ENCODE results near the gene FSD2. TPM values are rescaled to one million over a fixed set of nuclear protein-coding genes. Genes with fewer than 3 reads are reported as not detected.
"Not testable (repeated sequence)": the region's sequence is repeated elsewhere in the genome, so short reads cannot be mapped to it uniquely, and the experiment has no call there.

Gene FSD2
- total and polyA plus RNA-seq, 5 donors = 39.1 to 117 (median 105) TPM

DNA sequence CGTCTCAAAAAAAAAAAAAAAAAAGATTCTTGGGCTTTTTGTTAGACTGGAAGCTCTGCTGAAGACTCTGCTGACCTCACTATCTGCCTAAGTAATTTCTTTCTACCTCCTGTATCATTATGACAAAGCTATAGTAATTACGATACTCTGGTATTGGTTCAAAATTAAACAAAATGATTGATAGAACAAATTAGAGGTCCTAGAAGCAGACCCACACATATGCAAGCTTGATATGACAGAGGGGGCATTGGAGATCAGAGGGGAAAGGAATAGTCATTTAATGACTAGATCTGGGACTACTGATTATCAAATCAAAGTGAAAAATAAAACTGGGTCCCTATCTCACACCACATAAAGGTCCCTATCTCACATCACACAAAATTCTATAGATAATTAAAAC is 74.3 kb downstream of the FSD2 start:
- no peak overlapping the region for H3K27ac ChIP-seq (ENCODE audit: low read length)
- DNase-seq (no peak), ATAC-seq (no peak)
- no peaks in the 10 kb centered on the region for H3K4me1 ChIP-seq (ENCODE audit: control insufficient read depth, insufficient read depth, low read length)
- H3K4me3 ChIP-seq (ENCODE audit: low read length) = no peak overlapping the region
- intact Hi-C loops (cut with DNase I) = no loop called here
- 94% methylated on average over 2 of the region's 2 CpGs for WGBS
- no peaks in the 10 kb centered on the region for H3K27me3 ChIP-seq (ENCODE audit: control insufficient read depth, insufficient read depth)
- no peaks in the 10 kb centered on the region for H3K9me3 ChIP-seq (ENCODE audit: control insufficient read depth, low read length)

DNA sequence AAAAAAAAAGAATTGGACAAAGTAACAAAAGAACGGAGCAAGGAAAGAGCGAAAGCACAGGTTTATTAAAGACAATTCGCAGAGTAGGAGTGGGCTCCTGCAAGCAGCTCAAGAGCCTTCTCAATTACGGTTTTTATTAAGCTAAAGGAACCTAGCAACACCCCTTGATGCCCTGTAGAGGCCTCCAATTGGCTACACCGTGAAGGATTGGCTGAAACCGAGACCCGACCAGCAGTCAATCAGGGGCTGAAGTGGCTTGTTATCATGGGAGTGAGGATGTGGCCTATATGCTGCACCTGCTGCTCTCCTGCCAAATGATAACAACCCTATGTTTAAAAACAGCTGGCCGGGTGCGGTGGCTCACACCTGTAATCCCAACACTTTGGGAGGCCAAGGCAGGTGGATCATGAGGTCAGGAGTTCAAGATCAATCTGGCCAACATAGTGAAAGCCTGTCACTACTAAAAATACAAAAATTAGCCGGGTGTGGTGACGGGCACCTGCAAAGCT is 75.8 kb downstream of the FSD2 start:
- Histone ChIP-seq H3K27ac (ENCODE audit: low read length) (no peak overlapping the region), H3K9me3 (ENCODE audit: control insufficient read depth, low read length) (no peaks in the 10 kb centered on the region), H3K4me1 (ENCODE audit: control insufficient read depth, insufficient read depth, low read length) (no peaks in the 10 kb centered on the region), H3K27me3 (ENCODE audit: control insufficient read depth, insufficient read depth) (no peaks in the 10 kb centered on the region), H3K4me3 (ENCODE audit: low read length) (no peak overlapping the region)
- no peak for DNase-seq
- WGBS = 91% methylated on average over 11 of the region's 11 CpGs
- no peak for ATAC-seq
- intact Hi-C loops (cut with DNase I) = no loop called here

DNA sequence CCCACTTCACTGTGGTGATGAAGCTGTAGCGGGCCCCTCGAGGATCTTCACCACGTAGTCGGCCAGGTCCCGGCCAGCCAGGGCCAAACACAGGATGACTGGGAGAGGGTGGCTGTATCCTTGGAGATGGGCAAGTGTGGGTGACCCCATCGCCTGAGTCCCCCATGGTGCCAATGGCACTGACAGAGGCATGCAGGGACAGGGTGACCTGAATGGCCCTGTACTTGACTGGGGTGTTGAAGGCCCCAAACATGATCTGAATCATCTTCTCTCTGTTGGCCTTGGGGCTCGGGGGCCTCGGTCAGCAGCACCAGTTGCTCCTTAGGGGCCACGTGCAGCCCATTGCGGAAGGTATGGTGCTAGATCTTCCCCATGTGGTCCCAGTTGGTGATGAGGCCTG is 79.1 kb downstream of the FSD2 start:
- Histone ChIP-seq H3K27me3 (ENCODE audit: control insufficient read depth, insufficient read depth) (no peaks in the 10 kb centered on the region), H3K4me1 (ENCODE audit: control insufficient read depth, insufficient read depth, low read length) (no peaks in the 10 kb centered on the region), H3K9me3 (ENCODE audit: control insufficient read depth, low read length) (no peaks in the 10 kb centered on the region), H3K4me3 (ENCODE audit: low read length) (no peak overlapping the region), H3K27ac (ENCODE audit: low read length) (no peak overlapping the region)
- no peak for ATAC-seq
- no peak for DNase-seq
- WGBS = 94% methylated on average over 10 of the region's 10 CpGs
- intact Hi-C loops (cut with DNase I) = no loop called here

DNA sequence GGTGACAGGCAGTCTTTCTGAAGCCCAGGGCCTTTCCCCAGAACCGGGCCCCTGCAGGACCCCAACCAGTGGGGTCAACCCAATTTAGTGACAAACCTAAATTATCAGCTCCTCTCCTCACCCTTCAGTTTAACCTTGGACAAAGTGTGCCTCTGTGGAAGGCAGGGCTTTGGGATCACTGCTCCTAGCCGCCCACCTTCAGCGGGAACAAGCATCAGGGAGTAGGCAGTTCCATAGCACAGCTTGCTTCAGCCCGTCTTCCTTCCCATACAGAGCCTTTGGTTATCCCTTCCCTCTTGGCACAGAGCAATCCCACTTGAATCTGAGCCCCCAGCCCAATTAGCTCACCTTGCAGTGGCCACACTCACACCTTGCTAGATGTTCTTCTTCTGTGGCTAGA is 90.9 kb downstream of the FSD2 start:
- no peaks in the 10 kb centered on the region for H3K27me3 ChIP-seq (ENCODE audit: control insufficient read depth, insufficient read depth)
- H3K27ac ChIP-seq (ENCODE audit: low read length) = no peak overlapping the region
- WGBS = 84% methylated on average over 4 of the region's 4 CpGs
- H3K4me3 ChIP-seq (ENCODE audit: low read length) = no peak overlapping the region
- no peaks in the 10 kb centered on the region for H3K9me3 ChIP-seq (ENCODE audit: control insufficient read depth, low read length)
- DNase-seq = no peak
- H3K4me1 ChIP-seq (ENCODE audit: control insufficient read depth, insufficient read depth, low read length) = peaks cover under 1% of the 10 kb centered on the region
- ATAC-seq = no peak
- intact Hi-C loops (cut with DNase I) = loop anchor here in 1 of 4 donors (10.0 kb wide), 1 partner anchor 170 kb away; the partner anchor contains the start of gene RPS17

DNA sequence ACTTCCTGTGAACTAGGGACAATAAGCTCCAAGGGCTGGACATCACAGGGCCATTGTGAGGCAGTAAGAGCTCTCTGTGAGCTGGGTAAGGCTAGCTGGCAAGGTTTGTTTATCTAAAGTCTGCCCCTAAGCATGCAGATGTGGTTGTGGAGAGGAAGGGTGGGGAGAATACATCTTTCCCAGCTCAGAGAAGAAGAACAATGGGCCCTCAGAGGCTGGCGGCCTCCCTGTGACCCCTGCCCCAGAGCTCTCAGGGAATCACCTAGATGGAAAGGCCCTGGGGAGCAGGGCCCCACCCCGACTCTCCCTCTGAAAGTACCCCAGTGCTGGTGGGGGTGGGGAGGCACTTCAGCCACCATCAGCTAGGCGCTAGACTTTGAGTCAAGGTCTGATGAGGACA is 91.9 kb downstream of the FSD2 start:
- H3K4me1 ChIP-seq (ENCODE audit: control insufficient read depth, insufficient read depth, low read length) = peaks cover 4% of the 10 kb centered on the region
- intact Hi-C loops (cut with DNase I) = loop anchor here in 1 of 4 donors (10.0 kb wide), 1 partner anchor 169 kb away; the partner anchor contains the start of gene RPS17
- H3K27me3 ChIP-seq (ENCODE audit: control insufficient read depth, insufficient read depth) = no peaks in the 10 kb centered on the region
- WGBS = 69% methylated on average over 3 of the region's 3 CpGs
- no peak for DNase-seq
- H3K27ac ChIP-seq (ENCODE audit: low read length) = no peak overlapping the region
- H3K9me3 ChIP-seq (ENCODE audit: control insufficient read depth, low read length) = no peaks in the 10 kb centered on the region
- ATAC-seq = no peak
- H3K4me3 ChIP-seq (ENCODE audit: low read length) = no peak overlapping the region

DNA sequence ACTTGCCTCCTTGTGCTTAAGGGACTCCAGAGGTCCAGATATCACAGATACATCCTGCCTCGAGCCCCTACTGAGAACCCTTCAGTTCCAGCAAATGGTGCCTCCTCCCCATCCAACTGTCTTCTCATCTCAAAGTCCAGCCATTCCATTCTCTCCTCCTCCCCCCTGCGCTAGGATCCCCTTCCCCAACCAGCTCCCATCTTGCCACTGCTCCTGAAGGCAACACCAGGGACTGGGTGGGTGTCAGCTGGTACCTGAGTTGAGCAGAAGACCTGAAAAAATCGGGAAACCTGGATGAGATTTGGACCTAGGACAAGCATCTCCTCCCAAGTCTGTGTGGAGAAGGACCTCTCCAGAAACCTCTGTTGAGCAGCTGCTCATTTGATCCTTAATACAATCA is 93.8 kb downstream of the FSD2 start:
- Histone ChIP-seq H3K9me3 (ENCODE audit: control insufficient read depth, low read length) (no peaks in the 10 kb centered on the region), H3K4me3 (ENCODE audit: low read length) (no peak overlapping the region), H3K4me1 (ENCODE audit: control insufficient read depth, insufficient read depth, low read length) (peaks cover 4% of the 10 kb centered on the region), H3K27ac (ENCODE audit: low read length) (no peak overlapping the region), H3K27me3 (ENCODE audit: control insufficient read depth, insufficient read depth) (no peaks in the 10 kb centered on the region)
- 72% methylated on average over 3 of the region's 3 CpGs for WGBS
- intact Hi-C loops (cut with DNase I) = loop anchor here in 1 of 4 donors (10.0 kb wide), 1 partner anchor 167 kb away; the partner anchor contains the start of gene RPS17
- no peak for ATAC-seq
- no peak for DNase-seq

DNA sequence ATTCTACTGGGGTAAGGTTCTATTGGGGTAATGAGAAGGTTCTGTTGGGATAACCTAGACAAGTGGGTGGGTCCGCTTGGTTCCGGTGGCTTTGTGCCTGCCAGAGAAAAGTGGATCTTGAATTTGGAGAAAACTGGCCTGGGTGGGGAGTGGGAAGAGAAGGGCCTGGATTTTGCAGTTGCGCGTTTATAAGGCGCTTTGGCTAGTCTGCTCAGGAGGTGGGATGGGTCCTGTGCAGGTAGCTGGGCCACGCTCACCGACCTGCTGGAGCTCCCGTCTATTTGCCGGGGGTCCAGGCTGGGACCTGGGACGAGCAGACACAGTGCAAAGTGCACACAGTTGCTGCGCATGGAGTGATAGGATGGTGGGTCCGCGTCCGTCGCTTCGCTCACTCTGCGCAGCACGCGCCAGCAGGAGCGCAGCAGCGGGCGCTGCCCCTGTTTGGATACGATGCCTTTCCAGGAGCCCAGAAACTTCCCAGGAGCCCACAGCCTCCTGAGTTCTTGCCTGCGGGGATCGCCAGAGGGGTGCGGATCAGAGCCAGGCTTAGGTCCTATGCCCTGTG is 94.9 kb downstream of the FSD2 start:
- intact Hi-C loops (cut with DNase I) = loop anchor here in 1 of 4 donors (10.0 kb wide), 1 partner anchor 166 kb away; the partner anchor contains the start of gene RPS17
- H3K27ac ChIP-seq (ENCODE audit: low read length) = no peak overlapping the region
- no peak for DNase-seq
- no peak overlapping the region for H3K4me3 ChIP-seq (ENCODE audit: low read length)
- 95% methylated on average over 26 of the region's 26 CpGs for WGBS
- ATAC-seq = no peak
- H3K9me3 ChIP-seq (ENCODE audit: control insufficient read depth, low read length) = no peaks in the 10 kb centered on the region
- H3K4me1 ChIP-seq (ENCODE audit: control insufficient read depth, insufficient read depth, low read length) = peaks cover 4% of the 10 kb centered on the region
- no peaks in the 10 kb centered on the region for H3K27me3 ChIP-seq (ENCODE audit: control insufficient read depth, insufficient read depth)

DNA sequence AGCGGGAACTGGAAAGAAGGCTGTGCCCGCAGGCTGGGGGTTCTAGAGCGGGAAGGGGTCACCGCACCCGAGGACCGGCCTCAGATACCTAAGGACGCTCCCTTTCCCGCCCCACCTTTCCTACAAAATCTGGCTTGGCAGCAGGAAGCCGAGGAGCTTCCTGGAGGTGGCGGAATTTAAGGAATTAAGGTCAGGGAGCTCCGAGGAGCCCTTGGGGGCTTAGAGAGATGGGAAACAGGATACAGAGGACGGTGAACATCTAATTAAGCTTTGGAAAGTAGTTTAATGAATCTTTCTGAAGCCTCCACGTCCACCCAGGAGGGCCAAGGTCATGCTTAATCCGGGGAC is 95.7 kb downstream of the FSD2 start:
- peak overlapping the region; percentile 62 for H3K4me3 ChIP-seq (ENCODE audit: low read length)
- peaks cover 4% of the 10 kb centered on the region for H3K4me1 ChIP-seq (ENCODE audit: control insufficient read depth, insufficient read depth, low read length)
- intact Hi-C loops (cut with DNase I) = loop anchor here in 1 of 4 donors (10.0 kb wide), 1 partner anchor 165 kb away; the partner anchor contains the start of gene RPS17
- no peak for DNase-seq
- ATAC-seq = no peak
- WGBS = 13% methylated on average over 14 of the region's 14 CpGs
- H3K9me3 ChIP-seq (ENCODE audit: control insufficient read depth, low read length) = no peaks in the 10 kb centered on the region
- no peak overlapping the region for H3K27ac ChIP-seq (ENCODE audit: low read length)
- no peaks in the 10 kb centered on the region for H3K27me3 ChIP-seq (ENCODE audit: control insufficient read depth, insufficient read depth)

DNA sequence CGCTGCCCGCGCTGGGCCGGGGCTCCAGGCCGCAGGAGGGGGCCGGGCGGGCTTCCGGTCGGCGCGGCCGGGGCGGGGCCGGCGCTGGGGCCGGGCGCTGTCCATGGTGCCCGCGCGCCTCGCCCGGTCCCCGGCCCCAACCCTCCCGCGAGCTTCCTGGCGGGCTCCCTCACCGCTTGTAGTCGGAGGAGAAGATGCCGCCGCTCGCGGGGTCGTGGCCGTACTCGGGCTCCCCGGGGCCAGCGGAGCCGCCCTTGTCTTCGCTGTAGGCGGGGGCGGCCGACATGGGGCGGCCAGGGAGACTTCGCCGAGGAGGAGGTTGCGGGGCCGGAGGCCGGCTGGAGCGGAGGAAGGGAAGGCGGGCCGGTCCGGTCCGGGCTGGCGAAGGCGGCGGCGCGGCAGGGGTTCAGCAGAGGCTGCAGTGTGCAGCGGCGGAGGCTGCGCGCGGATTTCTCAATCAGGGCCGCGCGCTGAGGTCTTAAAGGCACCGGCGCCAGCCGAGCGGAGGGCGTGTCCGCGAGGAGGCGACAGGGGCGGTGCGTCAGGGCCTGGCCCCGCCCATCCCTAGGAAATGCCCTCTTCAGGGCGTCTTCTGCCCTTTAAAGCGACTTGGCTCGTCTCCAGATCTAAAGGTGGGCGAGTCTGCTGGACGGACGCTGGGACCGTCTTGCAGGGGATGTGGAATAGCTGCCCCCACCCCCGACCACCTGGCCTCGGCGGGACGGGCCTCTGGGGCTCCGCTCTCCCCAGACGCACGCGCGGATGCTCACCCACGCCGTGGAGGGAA is 96.3 kb downstream of the FSD2 start, which contains the start of gene AP3B2:
AP3B2 (minus strand) TSS at position 455 of the 787 bp plus-strand sequence; CDS start at position 286, 169 bp downstream.
- intact Hi-C loops (cut with DNase I) = loop anchor here in 1 of 4 donors (10.0 kb wide), 1 partner anchor 165 kb away; the partner anchor contains the start of gene RPS17
- ATAC-seq (peak; percentile 96 to 98), DNase-seq (peak; percentile 75 to 91 (median 85))
- Histone ChIP-seq H3K27me3 (ENCODE audit: control insufficient read depth, insufficient read depth) (no peaks in the 10 kb centered on the region), H3K9me3 (ENCODE audit: control insufficient read depth, low read length) (no peaks in the 10 kb centered on the region), H3K4me1 (ENCODE audit: control insufficient read depth, insufficient read depth, low read length) (peaks cover 4% of the 10 kb centered on the region), H3K27ac (ENCODE audit: low read length) (no peak within 1 kb of the TSS), H3K4me3 (ENCODE audit: low read length) (peak within 1 kb of the TSS; percentile 62)
- WGBS = under 1% methylated on average over 95 of the region's 95 CpGs

DNA sequence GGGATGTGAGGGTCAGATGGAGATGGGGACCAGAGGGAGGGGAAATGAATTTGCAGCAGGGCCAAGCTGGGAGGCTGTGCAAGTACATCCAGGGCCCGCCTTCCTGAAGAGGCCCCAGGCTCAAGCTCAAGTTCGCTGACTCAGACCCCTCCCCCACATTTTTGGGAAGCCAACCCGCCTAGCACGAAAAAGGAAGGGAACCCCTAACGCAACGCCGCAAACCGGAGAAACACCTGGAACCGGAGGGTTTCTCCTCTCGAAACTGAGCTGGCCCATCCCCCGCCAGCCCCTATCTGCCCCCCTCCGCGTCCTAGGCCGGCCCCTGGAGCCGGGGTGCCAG is 96.8 kb downstream of the FSD2 start:
- intact Hi-C loops (cut with DNase I) = no loop called here
- no peak for DNase-seq
- no peak for ATAC-seq
- Histone ChIP-seq H3K27ac (ENCODE audit: low read length) (no peak overlapping the region), H3K9me3 (ENCODE audit: control insufficient read depth, low read length) (no peaks in the 10 kb centered on the region), H3K27me3 (ENCODE audit: control insufficient read depth, insufficient read depth) (no peaks in the 10 kb centered on the region), H3K4me3 (ENCODE audit: low read length) (peak overlapping the region; percentile 62), H3K4me1 (ENCODE audit: control insufficient read depth, insufficient read depth, low read length) (peaks cover 4% of the 10 kb centered on the region)
- 1% methylated on average over 15 of the region's 15 CpGs for WGBS

DNA sequence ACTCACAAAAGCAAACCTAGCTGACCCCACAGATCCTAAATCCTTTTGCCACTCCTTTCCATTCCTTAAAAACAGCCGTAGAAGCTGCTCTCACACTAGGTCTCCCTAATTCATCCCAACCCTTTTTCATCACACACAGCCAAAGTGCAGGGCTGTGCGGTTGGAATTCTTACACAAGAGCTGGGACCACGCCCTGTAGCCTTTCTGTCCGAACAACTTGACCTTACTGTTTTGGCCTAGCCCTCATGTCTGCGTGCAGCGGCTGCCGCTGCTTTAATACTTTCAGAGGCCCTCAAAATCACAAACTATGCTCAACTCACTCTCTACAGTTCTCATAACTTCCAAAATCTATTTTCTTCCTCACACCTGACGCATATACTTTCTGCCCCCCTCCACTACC is 100.0 kb downstream of the FSD2 start:
- intact Hi-C loops (cut with DNase I); H3K4me3 ChIP-seq (ENCODE audit: low read length); H3K27me3 ChIP-seq (ENCODE audit: control insufficient read depth, insufficient read depth); H3K27ac ChIP-seq (ENCODE audit: low read length); H3K9me3 ChIP-seq (ENCODE audit: control insufficient read depth, low read length); ATAC-seq; DNase-seq; H3K4me1 ChIP-seq (ENCODE audit: control insufficient read depth, insufficient read depth, low read length): not testable (repeated sequence)
- WGBS = 83% methylated on average over 8 of the region's 8 CpGs

Measured in right cardiac atrium (tissue), 5 donors.